Measurements from ENCODE around the gene FKBP5.
"Not testable (repeated sequence)": the region's sequence is repeated elsewhere in the genome, so short reads cannot be mapped to it uniquely, and the experiment has no call there.

Gene FKBP5

GRCh38 chr6:35688605-35689322 lies at the start of gene FKBP5:
FKBP5 (minus strand) TSS chr6:35688915; CDS start chr6:35642824, 46,091 bp downstream.
- peak; percentile 75 for DNase-seq (ENCODE audit: low read depth)

- peak; percentile 54 for DNase-seq (ENCODE audit: low read depth)
Measured at GRCh38 chr6:35737413-35738211, 48.9 kb upstream of the FKBP5 start.

- DNase-seq (ENCODE audit: low read depth): no peak
Measured at GRCh38 chr6:35736982-35737412, 48.3 kb upstream of the FKBP5 start, which contains the start of gene ARMC12. ARMC12 (plus strand) TSS chr6:35737032; CDS start chr6:35737109, 77 bp downstream.

- DNase-seq (ENCODE audit: low read depth): no peak
Measured at GRCh38 chr6:35736253-35736894, 47.7 kb upstream of the FKBP5 start.

- DNase-seq (ENCODE audit: low read depth): no peak
Measured at GRCh38 chr6:35735452-35735851, 46.7 kb upstream of the FKBP5 start.

- DNase-seq (ENCODE audit: low read depth): not testable (repeated sequence)
Measured at GRCh38 chr6:35734319-35734718, 45.6 kb upstream of the FKBP5 start.

GRCh38 chr6:35733633-35734032 lies 44.9 kb upstream of the FKBP5 start:
- DNase-seq (ENCODE audit: low read depth): no peak

GRCh38 chr6:35731736-35732532 lies 43.2 kb upstream of the FKBP5 start:
- peak; percentile 56 for DNase-seq (ENCODE audit: low read depth)

- DNase-seq (ENCODE audit: low read depth): peak; percentile 60
Measured at GRCh38 chr6:35731414-35731735, 42.7 kb upstream of the FKBP5 start.

- DNase-seq (ENCODE audit: low read depth): no peak
Measured at GRCh38 chr6:35730745-35731413, 42.2 kb upstream of the FKBP5 start.

- DNase-seq (ENCODE audit: low read depth): no peak
Measured at GRCh38 chr6:35729722-35730121, 41.0 kb upstream of the FKBP5 start.

- no peak for DNase-seq (ENCODE audit: low read depth)
Measured at GRCh38 chr6:35728683-35729678, 40.3 kb upstream of the FKBP5 start.

- peak; percentile 86 for DNase-seq (ENCODE audit: low read depth)
Measured at GRCh38 chr6:35727935-35728682, 39.4 kb upstream of the FKBP5 start.

- no peak for DNase-seq (ENCODE audit: low read depth)
Measured at GRCh38 chr6:35727231-35727934, 38.7 kb upstream of the FKBP5 start.

- DNase-seq (ENCODE audit: low read depth): no peak
Measured at GRCh38 chr6:35725721-35726438, 37.2 kb upstream of the FKBP5 start.

GRCh38 chr6:35725081-35725708 lies 36.5 kb upstream of the FKBP5 start:
- no peak for DNase-seq (ENCODE audit: low read depth)

- no peak for DNase-seq (ENCODE audit: low read depth)
Measured at GRCh38 chr6:35724471-35724870, 35.8 kb upstream of the FKBP5 start.

- no peak for DNase-seq (ENCODE audit: low read depth)
Measured at GRCh38 chr6:35724059-35724458, 35.3 kb upstream of the FKBP5 start.

Data from stromal cell of bone marrow (primary cell).